ENCODE results near the gene PKN2.

The PKN2 gene

GRCh38 chr1:88735909-88736308 is 51.8 kb downstream of the PKN2 start:
- H3K4me3 Mint-ChIP-seq: no peak overlapping the region
- H3K27me3 Mint-ChIP-seq (ENCODE audit: low read depth): no peaks in the 10 kb centered on the region
- peaks cover 23% of the 10 kb centered on the region for H3K36me3 Mint-ChIP-seq (ENCODE audit: low read depth)
- no peak overlapping the region for H3K27ac Mint-ChIP-seq
- H3K9me3 Mint-ChIP-seq: peaks cover 12% of the 10 kb centered on the region
- peaks cover 24% of the 10 kb centered on the region for H3K4me1 Mint-ChIP-seq (ENCODE audit: low read depth)

- Mint-ChIP-seq H3K4me3 (no peak overlapping the region), H3K27ac (no peak overlapping the region), H3K27me3 (ENCODE audit: low read depth) (no peaks in the 10 kb centered on the region), H3K4me1 (ENCODE audit: low read depth) (peaks cover 20% of the 10 kb centered on the region), H3K9me3 (peaks cover 12% of the 10 kb centered on the region), H3K36me3 (ENCODE audit: low read depth) (peaks cover 25% of the 10 kb centered on the region)
Measured at GRCh38 chr1:88736633-88737248, 52.7 kb downstream of the PKN2 start.

GRCh38 chr1:88737338-88737927 is 53.4 kb downstream of the PKN2 start:
- Mint-ChIP-seq H3K36me3 (ENCODE audit: low read depth) (peaks cover 25% of the 10 kb centered on the region), H3K27me3 (ENCODE audit: low read depth) (no peaks in the 10 kb centered on the region), H3K9me3 (peaks cover 12% of the 10 kb centered on the region), H3K4me1 (ENCODE audit: low read depth) (peaks cover 20% of the 10 kb centered on the region), H3K4me3 (no peak overlapping the region), H3K27ac (no peak overlapping the region)

- H3K27me3 Mint-ChIP-seq (ENCODE audit: low read depth): no peaks in the 10 kb centered on the region
- peaks cover 4% of the 10 kb centered on the region for H3K9me3 Mint-ChIP-seq
- H3K27ac Mint-ChIP-seq: no peak overlapping the region
- no peak overlapping the region for H3K4me3 Mint-ChIP-seq
- peaks cover 12% of the 10 kb centered on the region for H3K36me3 Mint-ChIP-seq (ENCODE audit: low read depth)
- H3K4me1 Mint-ChIP-seq (ENCODE audit: low read depth): peaks cover 15% of the 10 kb centered on the region
Measured at GRCh38 chr1:88740784-88741183, 56.7 kb downstream of the PKN2 start.

GRCh38 chr1:88741413-88741812 is 57.3 kb downstream of the PKN2 start:
- H3K27me3 Mint-ChIP-seq (ENCODE audit: low read depth): no peaks in the 10 kb centered on the region
- no peak overlapping the region for H3K4me3 Mint-ChIP-seq
- H3K36me3 Mint-ChIP-seq (ENCODE audit: low read depth): peaks cover 10% of the 10 kb centered on the region
- H3K9me3 Mint-ChIP-seq: no peaks in the 10 kb centered on the region
- peaks cover 15% of the 10 kb centered on the region for H3K4me1 Mint-ChIP-seq (ENCODE audit: low read depth)
- H3K27ac Mint-ChIP-seq: no peak overlapping the region

GRCh38 chr1:88742531-88742930 is 58.5 kb downstream of the PKN2 start:
- Mint-ChIP-seq H3K9me3 (no peaks in the 10 kb centered on the region), H3K27me3 (ENCODE audit: low read depth) (no peaks in the 10 kb centered on the region), H3K36me3 (ENCODE audit: low read depth) (peaks cover 8% of the 10 kb centered on the region), H3K4me3 (no peak overlapping the region), H3K4me1 (ENCODE audit: low read depth) (peaks cover 11% of the 10 kb centered on the region), H3K27ac (no peak overlapping the region)

- H3K9me3 Mint-ChIP-seq: no peaks in the 10 kb centered on the region
- H3K4me1 Mint-ChIP-seq (ENCODE audit: low read depth): peaks cover 2% of the 10 kb centered on the region
- no peaks in the 10 kb centered on the region for H3K27me3 Mint-ChIP-seq (ENCODE audit: low read depth)
- no peak overlapping the region for H3K27ac Mint-ChIP-seq
- H3K4me3 Mint-ChIP-seq: no peak overlapping the region
- H3K36me3 Mint-ChIP-seq (ENCODE audit: low read depth): peaks cover 5% of the 10 kb centered on the region
Measured at GRCh38 chr1:88744142-88744541, 60.1 kb downstream of the PKN2 start.

- H3K27ac Mint-ChIP-seq: no peak overlapping the region
- H3K4me1 Mint-ChIP-seq (ENCODE audit: low read depth): peaks cover 3% of the 10 kb centered on the region
- no peaks in the 10 kb centered on the region for H3K27me3 Mint-ChIP-seq (ENCODE audit: low read depth)
- peaks cover 6% of the 10 kb centered on the region for H3K36me3 Mint-ChIP-seq (ENCODE audit: low read depth)
- no peak overlapping the region for H3K4me3 Mint-ChIP-seq
- H3K9me3 Mint-ChIP-seq: no peaks in the 10 kb centered on the region
Measured at GRCh38 chr1:88746916-88747315, 62.8 kb downstream of the PKN2 start.

- no peak overlapping the region for H3K27ac Mint-ChIP-seq
Measured at GRCh38 chr1:88751714-88752113, 67.6 kb downstream of the PKN2 start.

GRCh38 chr1:88753506-88753905 is 69.4 kb downstream of the PKN2 start:
- no peaks in the 10 kb centered on the region for H3K27me3 Mint-ChIP-seq (ENCODE audit: low read depth)
- peaks cover 10% of the 10 kb centered on the region for H3K36me3 Mint-ChIP-seq (ENCODE audit: low read depth)
- no peak overlapping the region for H3K27ac Mint-ChIP-seq
- no peak overlapping the region for H3K4me3 Mint-ChIP-seq
- H3K9me3 Mint-ChIP-seq: peaks cover 1% of the 10 kb centered on the region
- peaks cover 3% of the 10 kb centered on the region for H3K4me1 Mint-ChIP-seq (ENCODE audit: low read depth)

More at GRCh38 chr1:88751714-88752113, 67.6 kb downstream of the PKN2 start:
- Mint-ChIP-seq H3K27me3 (ENCODE audit: low read depth) (no peaks in the 10 kb centered on the region), H3K4me3 (no peak overlapping the region), H3K4me1 (ENCODE audit: low read depth) (peaks cover 3% of the 10 kb centered on the region), H3K9me3 (no peaks in the 10 kb centered on the region), H3K36me3 (ENCODE audit: low read depth) (peaks cover 9% of the 10 kb centered on the region)

GRCh38 chr1:88763649-88764406 is 79.8 kb downstream of the PKN2 start:
- Mint-ChIP-seq H3K4me1 (ENCODE audit: low read depth) (peaks cover 5% of the 10 kb centered on the region), H3K27me3 (ENCODE audit: low read depth) (no peaks in the 10 kb centered on the region), H3K27ac (no peak overlapping the region), H3K4me3 (no peak overlapping the region), H3K36me3 (ENCODE audit: low read depth) (peaks cover 5% of the 10 kb centered on the region), H3K9me3 (no peaks in the 10 kb centered on the region)

- no peak overlapping the region for H3K4me3 Mint-ChIP-seq
- H3K27me3 Mint-ChIP-seq (ENCODE audit: low read depth): no peaks in the 10 kb centered on the region
- H3K9me3 Mint-ChIP-seq: no peaks in the 10 kb centered on the region
- peaks cover 8% of the 10 kb centered on the region for H3K36me3 Mint-ChIP-seq (ENCODE audit: low read depth)
- no peak overlapping the region for H3K27ac Mint-ChIP-seq
- peaks cover 4% of the 10 kb centered on the region for H3K4me1 Mint-ChIP-seq (ENCODE audit: low read depth)
Measured at GRCh38 chr1:88768187-88768586, 84.1 kb downstream of the PKN2 start.

GRCh38 chr1:88768816-88769215 is 84.7 kb downstream of the PKN2 start:
- Mint-ChIP-seq H3K4me3 (no peak overlapping the region), H3K4me1 (ENCODE audit: low read depth) (peaks cover 9% of the 10 kb centered on the region), H3K9me3 (no peaks in the 10 kb centered on the region), H3K27ac (no peak overlapping the region), H3K27me3 (ENCODE audit: low read depth) (no peaks in the 10 kb centered on the region), H3K36me3 (ENCODE audit: low read depth) (peaks cover 11% of the 10 kb centered on the region)

- Mint-ChIP-seq H3K9me3 (no peaks in the 10 kb centered on the region), H3K27ac (peak overlapping the region; percentile 41), H3K36me3 (ENCODE audit: low read depth) (peaks cover 40% of the 10 kb centered on the region), H3K4me1 (ENCODE audit: low read depth) (peaks cover 10% of the 10 kb centered on the region), H3K4me3 (no peak overlapping the region), H3K27me3 (ENCODE audit: low read depth) (no peaks in the 10 kb centered on the region)
Measured at GRCh38 chr1:88773540-88774150, 89.6 kb downstream of the PKN2 start.

- Mint-ChIP-seq H3K4me1 (ENCODE audit: low read depth) (peaks cover 10% of the 10 kb centered on the region), H3K36me3 (ENCODE audit: low read depth) (peaks cover 39% of the 10 kb centered on the region), H3K4me3 (no peak overlapping the region), H3K27me3 (ENCODE audit: low read depth) (no peaks in the 10 kb centered on the region), H3K27ac (peak overlapping the region; percentile 41), H3K9me3 (no peaks in the 10 kb centered on the region)
Measured at GRCh38 chr1:88774151-88774556, 90.1 kb downstream of the PKN2 start.

All from T-helper 1 cell treated with Interleukin-12 subunit alpha and Interleukin-12 subunit beta and Interleukin-4 antibody, amounts not matched to agents 30 μg/mL and 1 μg/mL, for 36 hours (primary cell).